ENCODE data around the gene QTRT2. TPM values are rescaled to one million over a fixed set of nuclear protein-coding genes. Genes with fewer than 3 reads are reported as not detected.

QTRT2 gene
- 10 to 100 TPM; 19.5 to 22.2 TPM for total RNA-seq
- long read RNA-seq, full-length matches to known transcripts, result 4 of 12 reads
- long read RNA-seq, partial matches to known transcripts, result 1 of 12 reads
- long read RNA-seq, other reads (novel, unspliced or antisense), result 7 of 12 reads

GRCh38 chr3:114056130-114057010 is at the start of gene QTRT2, which contains the start of gene CCDC191:
QTRT2 (plus strand) TSS chr3:114056737; CDS start chr3:114065258, 8,521 bp downstream.
CCDC191 (minus strand) TSS chr3:114056526; CDS start chr3:114056466, 60 bp downstream.
- ATAC-seq (peak; percentile 98), DNase-seq (peak; percentile 98 to 100)
- intact Hi-C loops (cut with DNase I, micrococcal nuclease), result no loop called here

GRCh38 chr3:114011059-114011797 is 45.3 kb upstream of the QTRT2 start:
- DNase-seq (no peak), ATAC-seq (no peak)
- intact Hi-C loops (cut with DNase I, micrococcal nuclease), result no loop called here

- DNase-seq, result no peak
- ATAC-seq, result no peak
- intact Hi-C loops (cut with DNase I, micrococcal nuclease), result no loop called here
Measured at GRCh38 chr3:114014211-114014610, 42.3 kb upstream of the QTRT2 start.

GRCh38 chr3:114019486-114019885 is 37.1 kb upstream of the QTRT2 start:
- DNase-seq (no peak), ATAC-seq (no peak)
- intact Hi-C loops (cut with DNase I, micrococcal nuclease), result no loop called here

GRCh38 chr3:114020907-114021306 is 35.6 kb upstream of the QTRT2 start:
- DNase-seq, result no peak
- intact Hi-C loops (cut with DNase I, micrococcal nuclease), result no loop called here
- ATAC-seq, result no peak

GRCh38 chr3:114022145-114022802 is 34.3 kb upstream of the QTRT2 start:
- intact Hi-C loops (cut with DNase I, micrococcal nuclease), result no loop called here
- ATAC-seq, result no peak
- DNase-seq, result no peak

GRCh38 chr3:114025451-114025850 is 31.1 kb upstream of the QTRT2 start:
- DNase-seq (no peak), ATAC-seq (no peak)
- intact Hi-C loops (cut with DNase I, micrococcal nuclease), result no loop called here

- DNase-seq, result no peak
- no peak for ATAC-seq
- intact Hi-C loops (cut with DNase I, micrococcal nuclease), result no loop called here
Measured at GRCh38 chr3:114026331-114026730, 30.2 kb upstream of the QTRT2 start.

GRCh38 chr3:114033721-114034120 is 22.8 kb upstream of the QTRT2 start:
- DNase-seq, result no peak
- no peak for ATAC-seq
- intact Hi-C loops (cut with DNase I, micrococcal nuclease), result no loop called here

- ATAC-seq, result no peak
- intact Hi-C loops (cut with DNase I, micrococcal nuclease), result no loop called here
- DNase-seq, result no peak
Measured at GRCh38 chr3:114034211-114034610, 22.3 kb upstream of the QTRT2 start.

- no peak for ATAC-seq
- intact Hi-C loops (cut with DNase I, micrococcal nuclease), result no loop called here
- DNase-seq, result no peak
Measured at GRCh38 chr3:114034787-114035545, 21.6 kb upstream of the QTRT2 start.

GRCh38 chr3:114035896-114036295 is 20.6 kb upstream of the QTRT2 start:
- intact Hi-C loops (cut with DNase I, micrococcal nuclease), result no loop called here
- DNase-seq (no peak), ATAC-seq (no peak)

GRCh38 chr3:114043205-114043604 is 13.3 kb upstream of the QTRT2 start:
- DNase-seq (no peak), ATAC-seq (no peak)
- intact Hi-C loops (cut with DNase I, micrococcal nuclease), result no loop called here

GRCh38 chr3:114052216-114052615 is 4.3 kb upstream of the QTRT2 start:
- DNase-seq (no peak), ATAC-seq (no peak)
- intact Hi-C loops (cut with DNase I, micrococcal nuclease), result no loop called here

- ATAC-seq (peak; percentile 14), DNase-seq (no peak)
- intact Hi-C loops (cut with DNase I, micrococcal nuclease), result no loop called here
Measured at GRCh38 chr3:114057011-114057347, 442 bp downstream of the QTRT2 start.

- DNase-seq (no peak), ATAC-seq (no peak)
- intact Hi-C loops (cut with DNase I, micrococcal nuclease), result no loop called here
Measured at GRCh38 chr3:114058646-114059045, 2.1 kb downstream of the QTRT2 start.

- intact Hi-C loops (cut with DNase I, micrococcal nuclease), result no loop called here
- no peak for DNase-seq
- no peak for ATAC-seq
Measured at GRCh38 chr3:114060906-114061655, 4.5 kb downstream of the QTRT2 start.

- no peak for DNase-seq
- no peak for ATAC-seq
- intact Hi-C loops (cut with DNase I, micrococcal nuclease), result no loop called here
Measured at GRCh38 chr3:114067804-114068203, 11.3 kb downstream of the QTRT2 start.
